ENCODE data around the gene ACAD8.
"Not testable (repeated sequence)": the region's sequence is repeated elsewhere in the genome, so short reads cannot be mapped to it uniquely, and the experiment has no call there.

ACAD8 gene

DNA sequence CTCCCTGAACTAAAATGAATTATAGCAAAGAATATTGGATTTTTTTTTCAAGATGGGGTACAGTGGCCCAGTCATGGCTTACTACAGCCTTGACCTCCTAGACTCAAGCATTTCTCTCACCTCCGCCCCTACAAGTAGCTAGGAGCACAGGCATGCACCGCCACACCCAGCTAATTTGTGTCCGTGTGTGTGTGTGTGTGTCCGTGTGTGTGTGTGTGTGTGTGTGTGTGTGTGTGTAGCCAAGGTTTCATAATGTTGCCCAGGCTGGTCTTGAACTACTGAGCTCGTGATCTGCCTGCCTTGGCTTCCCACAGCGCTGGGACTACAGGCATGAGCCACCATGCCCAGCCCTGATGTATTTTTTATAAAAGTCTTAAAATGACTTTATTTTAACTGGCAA is 12.8 kb upstream of the ACAD8 start:
- DNase-seq (ENCODE audit: low read depth): no peak

DNA sequence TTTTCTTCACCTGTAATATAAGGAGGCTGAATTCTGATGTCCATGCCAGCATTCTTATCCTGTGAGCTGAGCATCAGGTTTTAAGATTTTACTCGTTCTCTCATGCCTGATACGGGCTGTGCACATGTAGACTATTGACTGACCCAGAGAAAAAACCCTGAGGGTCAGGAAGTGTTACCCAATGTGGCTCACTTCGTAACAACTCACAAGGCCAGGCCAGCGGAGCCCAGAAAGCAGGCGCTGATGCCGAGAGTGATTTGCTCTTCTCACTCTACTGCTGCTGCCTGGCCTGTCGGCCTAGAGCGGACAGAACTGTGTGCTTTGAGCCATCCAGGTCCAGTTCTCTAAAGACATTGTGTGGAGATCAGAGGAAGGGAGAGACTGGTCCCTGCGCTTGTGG is 11.0 kb upstream of the ACAD8 start:
- DNase-seq (ENCODE audit: low read depth): no peak

DNA sequence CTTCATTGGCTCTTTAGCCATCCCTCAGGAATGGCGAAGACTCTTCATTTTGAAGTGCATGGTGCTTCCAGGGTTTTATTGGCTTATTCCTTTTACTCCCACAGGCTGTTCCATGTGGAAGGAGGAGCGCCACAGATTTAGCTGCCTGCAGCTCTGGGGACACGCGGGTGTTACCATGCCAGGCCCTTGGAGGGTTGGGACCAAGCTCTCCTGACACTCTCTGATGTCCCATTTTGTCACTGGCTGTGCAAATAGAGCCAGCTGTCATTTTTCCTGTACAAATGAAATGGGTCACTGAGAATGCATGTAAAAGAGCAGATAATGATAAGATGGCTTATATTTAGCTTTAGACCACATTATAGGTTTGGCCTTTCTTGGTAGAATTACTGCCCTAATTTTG is 9.5 kb upstream of the ACAD8 start:
- no peak for DNase-seq (ENCODE audit: low read depth)

DNA sequence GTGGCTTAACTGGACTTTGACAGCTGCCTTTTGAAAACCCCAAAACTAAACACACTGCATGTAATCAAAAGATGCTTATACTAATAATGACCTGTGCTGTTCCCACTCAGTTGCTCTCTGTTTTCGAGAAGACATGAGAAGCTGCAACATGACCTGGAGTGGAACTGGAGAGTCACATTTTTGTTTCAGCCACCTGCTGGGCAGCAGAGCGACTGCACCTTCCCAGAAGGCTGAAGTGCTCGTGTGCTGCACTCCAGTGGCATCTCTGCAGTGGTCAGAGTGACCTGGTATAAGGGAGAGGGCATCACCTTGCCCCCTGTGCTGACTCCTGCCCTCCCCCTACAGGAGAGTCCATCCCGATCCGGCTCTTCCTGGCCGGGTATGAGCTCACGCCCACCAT is 8.8 kb upstream of the ACAD8 start:
- no peak for DNase-seq (ENCODE audit: low read depth)

DNA sequence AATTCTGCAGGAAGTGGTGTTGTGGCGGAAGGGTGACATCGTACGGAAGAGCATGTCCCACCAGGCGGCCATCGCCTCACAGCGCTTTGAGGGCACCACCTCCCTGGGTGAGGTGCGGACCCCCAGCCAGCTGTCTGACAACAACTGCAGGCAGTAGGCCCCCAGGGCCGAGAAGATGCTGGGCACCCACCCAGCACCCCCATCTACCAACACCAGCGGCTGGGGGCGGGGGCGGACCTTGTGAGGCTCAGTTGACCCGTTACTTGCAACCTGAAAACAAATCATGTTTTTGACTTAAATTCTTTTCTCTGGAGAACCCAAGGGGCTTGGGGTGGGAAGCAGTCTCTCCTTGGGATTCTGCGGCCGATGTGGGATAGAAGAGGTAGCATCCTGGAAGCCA is 7.9 kb upstream of the ACAD8 start:
- no peak for DNase-seq (ENCODE audit: low read depth)

DNA sequence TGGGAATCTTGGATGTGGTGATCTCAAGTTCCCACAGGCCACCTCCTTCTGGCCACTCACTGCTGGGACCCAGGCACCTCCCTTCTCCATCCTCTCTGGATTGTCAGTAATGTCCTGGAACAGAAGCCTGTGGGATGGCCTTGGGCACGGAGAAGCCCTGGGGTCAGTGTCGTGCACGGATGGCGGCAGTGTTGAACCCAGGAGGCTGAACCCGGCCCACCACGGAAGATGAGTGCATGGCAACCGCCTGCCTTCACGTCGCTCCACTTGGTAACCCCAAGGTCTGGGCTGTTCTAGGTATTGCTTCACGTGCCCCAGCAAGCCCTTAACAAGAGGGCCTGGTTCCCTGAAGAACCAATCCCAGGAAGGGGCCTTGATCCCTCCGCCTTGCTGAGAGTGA is 7.3 kb upstream of the ACAD8 start:
- no peak for DNase-seq (ENCODE audit: low read depth)

DNA sequence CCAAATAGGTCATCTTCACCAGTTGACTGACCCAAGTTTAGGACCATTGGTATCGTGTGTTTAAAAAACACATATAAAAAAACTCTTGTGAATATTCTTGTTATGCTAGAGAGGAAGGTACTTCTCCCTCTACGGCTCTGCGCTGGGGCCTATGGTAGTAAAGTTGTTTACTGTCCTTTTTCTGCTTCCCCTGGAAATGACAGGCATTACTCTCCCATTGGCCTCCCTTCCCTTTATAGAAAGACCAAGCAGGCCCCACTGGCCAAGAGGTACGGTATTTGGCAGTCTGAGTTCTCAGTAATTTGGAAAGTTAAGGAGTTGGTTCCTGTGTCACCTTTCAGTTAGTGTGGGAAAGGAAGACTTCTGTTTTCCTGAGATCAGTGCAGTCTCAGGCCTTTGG is 6.7 kb upstream of the ACAD8 start:
- no peak for DNase-seq (ENCODE audit: low read depth)

DNA sequence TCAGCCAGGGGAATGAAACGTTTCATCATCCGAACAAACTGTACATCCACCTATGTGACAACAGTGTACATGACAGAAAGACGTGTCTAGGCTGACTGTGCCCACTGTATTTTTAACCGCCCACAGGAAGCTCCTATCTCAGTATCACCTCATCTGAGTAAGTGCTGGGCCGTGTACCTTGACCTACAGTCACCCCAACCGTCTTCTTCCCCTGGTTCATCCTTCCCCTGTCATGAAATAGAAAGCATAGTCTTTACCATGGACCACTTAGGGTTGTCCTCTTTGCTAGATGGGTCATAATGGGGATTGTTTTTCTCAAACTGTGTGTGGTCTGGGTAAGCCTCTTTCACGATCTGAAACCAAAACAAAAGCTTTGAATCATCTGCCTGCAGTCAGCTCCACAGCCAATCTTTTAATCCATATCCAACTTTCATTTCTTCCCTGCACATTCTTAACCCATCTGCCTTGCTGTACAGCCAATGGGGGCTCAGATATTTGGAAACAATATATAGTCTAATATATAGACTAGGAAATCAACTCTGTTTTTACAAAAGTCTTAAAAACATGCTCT is 4.4 kb upstream of the ACAD8 start:
- no peak for DNase-seq (ENCODE audit: low read depth)

DNA sequence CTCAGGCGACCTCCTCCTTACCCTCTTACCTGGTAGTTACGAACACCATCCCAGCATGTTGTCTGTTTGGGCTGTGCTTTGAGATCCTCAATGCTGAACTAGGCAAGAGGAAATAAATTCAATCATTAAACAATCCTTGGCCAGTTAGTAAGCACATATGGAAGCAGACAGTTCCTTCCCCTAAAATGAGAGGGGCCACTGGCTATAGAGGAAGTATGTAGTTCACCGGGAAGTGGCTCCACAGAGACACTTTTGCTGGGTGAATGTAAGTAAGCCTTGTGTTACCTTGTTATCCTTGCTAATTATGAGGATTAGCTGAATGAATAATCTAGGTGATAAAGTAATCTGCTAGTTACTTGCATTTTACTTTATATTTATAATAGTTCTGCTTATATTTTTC is 3.1 kb upstream of the ACAD8 start:
- no peak for DNase-seq (ENCODE audit: low read depth)

DNA sequence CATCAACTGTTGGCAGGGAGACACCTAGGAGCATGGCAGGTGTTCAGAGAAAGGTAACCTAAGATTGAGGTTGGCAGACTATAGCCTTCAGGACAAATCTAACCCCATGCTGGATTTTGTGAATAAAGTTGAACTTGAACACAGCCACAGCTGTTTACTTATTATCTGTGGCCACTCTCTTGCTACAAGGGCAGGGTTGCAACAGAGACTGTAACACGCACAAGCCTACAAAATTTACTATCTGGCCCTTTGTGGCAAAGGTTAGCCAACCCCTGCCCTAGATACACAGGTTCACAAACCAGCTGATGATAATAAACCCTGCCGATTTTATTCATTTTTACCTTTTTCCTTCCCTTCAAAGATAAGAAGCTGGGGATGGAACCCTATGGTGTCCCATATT is 2.7 kb upstream of the ACAD8 start:
- no peak for DNase-seq (ENCODE audit: low read depth)

DNA sequence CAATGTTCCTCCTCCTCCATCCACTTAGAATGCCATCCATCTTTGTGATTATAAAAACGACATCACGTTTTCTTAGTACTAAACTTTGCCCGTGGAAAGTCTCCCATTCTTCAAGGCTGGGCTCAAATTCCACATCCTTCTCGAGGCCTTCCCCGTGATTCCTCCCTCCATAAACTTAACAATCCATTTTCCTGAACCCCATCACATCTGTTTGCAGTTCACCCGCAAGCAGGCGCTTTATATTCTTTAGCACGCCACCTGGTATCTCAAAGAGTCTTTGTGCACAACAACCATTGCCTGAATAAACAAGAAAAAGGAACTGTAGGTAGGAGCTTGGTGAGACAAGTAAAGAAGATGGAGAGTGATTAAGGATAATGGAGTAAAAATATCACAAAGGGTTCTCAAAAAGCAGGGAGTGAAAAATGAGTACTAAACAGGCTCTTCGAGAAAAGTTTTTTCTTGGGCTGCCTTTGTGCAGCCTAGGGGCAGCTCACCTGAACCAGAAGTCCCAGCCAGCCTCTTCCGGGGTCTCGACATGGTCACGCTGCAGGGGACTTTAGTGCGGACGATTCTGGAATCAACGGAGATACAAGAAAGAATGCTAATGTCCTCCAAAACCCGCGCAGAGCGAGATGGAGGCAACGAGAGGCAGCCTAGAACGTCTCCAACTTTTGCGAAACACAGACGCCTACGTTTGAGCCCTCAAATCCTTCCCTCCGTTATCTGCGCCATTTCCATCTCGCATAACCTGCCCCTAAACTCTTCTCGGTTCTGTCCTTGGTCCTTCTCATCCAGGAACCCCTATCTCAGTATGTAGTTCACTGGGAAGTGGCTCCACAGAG is 801 bp upstream of the ACAD8 start:
- DNase-seq (ENCODE audit: low read depth): no peak

DNA sequence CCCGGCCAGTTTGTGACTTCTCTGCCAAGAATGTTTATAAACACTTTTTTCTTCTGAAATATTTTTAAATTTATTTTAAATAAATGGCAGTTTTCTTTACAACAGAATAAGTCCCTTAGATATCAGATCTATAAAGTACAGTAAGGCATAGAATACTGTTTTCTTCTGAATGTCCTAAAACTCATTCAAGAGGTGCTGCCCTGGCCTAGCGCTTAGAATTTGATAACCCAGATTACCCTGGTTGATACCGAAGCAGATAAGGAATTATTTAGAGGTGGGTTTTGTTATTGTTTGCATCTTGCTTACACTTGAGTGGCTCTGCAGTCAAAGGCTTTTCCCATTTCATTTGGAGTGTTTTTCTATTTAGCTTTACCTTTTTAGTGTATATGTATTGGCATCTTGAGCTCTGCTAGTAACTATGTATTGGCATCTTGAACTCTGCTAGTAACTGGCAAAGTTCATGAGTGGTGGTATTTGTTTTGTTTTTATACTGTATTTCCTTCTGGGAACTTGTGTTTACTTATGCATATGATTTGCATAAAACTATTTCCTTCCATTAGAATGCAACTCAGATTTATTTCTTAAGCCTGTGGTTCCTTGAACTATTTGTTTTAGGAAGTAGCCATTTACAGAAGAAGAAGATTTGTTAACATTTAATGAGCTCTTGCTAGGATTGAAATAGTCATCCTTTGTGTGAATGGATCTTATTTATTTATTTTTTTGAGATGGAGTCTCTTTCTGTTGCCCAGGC is 1.2 kb downstream of the ACAD8 start:
- DNase-seq (ENCODE audit: low read depth): no peak

DNA sequence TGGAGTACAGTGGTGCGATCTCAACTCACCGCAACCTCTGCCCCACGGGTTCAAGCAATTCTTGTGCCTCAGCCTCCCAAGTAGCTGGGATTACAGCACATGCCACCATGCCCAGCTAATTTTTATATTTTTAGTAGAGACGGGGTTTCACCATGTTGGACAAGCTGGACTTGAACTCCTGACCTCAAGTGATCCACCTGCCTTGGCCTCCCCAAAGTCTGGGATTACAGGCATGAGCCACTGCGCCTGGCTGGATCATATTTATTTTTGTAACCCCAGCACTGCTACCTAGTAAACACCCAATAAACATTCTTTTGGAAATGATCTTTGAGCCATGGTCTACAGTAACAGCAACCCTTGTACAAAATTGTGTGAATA is 1.8 kb downstream of the ACAD8 start:
- not testable (repeated sequence) for DNase-seq (ENCODE audit: low read depth)

DNA sequence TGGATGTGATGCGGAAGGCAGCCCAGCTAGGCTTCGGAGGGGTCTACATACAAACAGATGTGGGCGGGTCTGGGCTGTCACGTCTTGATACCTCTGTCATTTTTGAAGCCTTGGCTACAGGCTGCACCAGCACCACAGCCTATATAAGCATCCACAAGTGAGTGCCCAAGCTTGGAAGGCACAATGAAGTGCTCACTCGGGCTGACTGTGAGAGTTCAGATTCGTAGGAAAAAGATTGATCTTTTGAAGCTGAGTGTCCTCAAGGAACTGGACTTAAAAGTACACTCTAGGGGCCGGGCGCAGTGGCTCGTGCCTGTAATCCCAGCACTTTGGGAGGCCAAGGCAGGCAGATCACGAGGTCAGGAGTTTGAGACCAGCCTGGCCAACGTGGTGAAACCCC is 3.7 kb downstream of the ACAD8 start:
- DNase-seq (ENCODE audit: low read depth): no peak

DNA sequence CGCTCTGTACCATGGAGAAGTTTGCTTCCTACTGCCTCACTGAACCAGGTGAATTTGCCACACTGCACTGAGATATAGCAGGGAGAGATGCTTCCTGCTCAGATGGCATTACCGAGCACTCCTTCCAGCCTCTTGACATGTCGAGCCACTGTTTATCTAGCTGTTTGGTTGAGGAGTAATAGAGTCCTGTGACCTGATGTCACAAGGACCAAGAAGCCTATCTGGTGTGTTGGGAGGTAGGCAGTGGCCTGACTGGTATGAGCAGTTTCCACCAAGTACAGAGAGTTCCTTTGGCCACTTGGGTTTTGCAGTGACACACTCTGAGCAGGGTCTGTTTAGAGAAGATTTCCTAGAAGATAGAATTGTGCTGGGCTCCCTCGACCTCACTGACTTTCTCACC is 5.2 kb downstream of the ACAD8 start:
- DNase-seq (ENCODE audit: low read depth): no peak

DNA sequence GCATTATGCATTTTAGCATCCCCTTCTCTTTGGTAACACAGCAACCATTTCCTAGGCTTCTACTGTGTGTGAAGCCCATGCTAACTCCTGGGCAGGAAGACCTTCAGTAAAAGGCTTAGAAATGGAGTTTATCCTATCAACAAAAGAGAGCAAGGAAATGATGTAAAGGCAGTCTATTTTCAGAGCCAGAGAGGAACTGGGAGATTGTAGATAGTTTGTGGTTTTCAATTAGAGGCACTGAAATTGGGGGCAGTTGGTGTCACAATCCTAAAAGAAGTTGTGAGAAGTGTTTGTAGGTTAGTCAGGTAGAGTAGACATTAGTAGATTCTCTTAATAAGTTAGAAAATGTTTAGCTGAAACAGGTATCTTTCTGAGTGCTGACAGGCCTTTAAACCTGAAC is 7.1 kb downstream of the ACAD8 start:
- DNase-seq (ENCODE audit: low read depth): no peak

DNA sequence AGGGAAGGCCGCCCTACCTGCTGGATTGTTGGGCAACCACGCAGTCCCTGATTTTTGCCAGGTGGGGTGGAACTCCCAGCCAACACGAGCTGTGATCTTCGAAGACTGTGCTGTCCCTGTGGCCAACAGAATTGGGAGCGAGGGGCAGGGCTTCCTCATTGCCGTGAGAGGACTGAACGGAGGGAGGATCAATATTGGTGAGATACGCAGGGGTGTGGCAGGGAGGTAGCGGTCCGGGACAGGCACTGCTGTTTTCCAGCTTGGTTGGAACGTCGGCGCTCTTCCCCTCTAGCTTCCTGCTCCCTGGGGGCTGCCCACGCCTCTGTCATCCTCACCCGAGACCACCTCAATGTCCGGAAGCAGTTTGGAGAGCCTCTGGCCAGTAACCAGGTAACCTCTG is 7.6 kb downstream of the ACAD8 start:
- DNase-seq (ENCODE audit: low read depth): no peak

DNA sequence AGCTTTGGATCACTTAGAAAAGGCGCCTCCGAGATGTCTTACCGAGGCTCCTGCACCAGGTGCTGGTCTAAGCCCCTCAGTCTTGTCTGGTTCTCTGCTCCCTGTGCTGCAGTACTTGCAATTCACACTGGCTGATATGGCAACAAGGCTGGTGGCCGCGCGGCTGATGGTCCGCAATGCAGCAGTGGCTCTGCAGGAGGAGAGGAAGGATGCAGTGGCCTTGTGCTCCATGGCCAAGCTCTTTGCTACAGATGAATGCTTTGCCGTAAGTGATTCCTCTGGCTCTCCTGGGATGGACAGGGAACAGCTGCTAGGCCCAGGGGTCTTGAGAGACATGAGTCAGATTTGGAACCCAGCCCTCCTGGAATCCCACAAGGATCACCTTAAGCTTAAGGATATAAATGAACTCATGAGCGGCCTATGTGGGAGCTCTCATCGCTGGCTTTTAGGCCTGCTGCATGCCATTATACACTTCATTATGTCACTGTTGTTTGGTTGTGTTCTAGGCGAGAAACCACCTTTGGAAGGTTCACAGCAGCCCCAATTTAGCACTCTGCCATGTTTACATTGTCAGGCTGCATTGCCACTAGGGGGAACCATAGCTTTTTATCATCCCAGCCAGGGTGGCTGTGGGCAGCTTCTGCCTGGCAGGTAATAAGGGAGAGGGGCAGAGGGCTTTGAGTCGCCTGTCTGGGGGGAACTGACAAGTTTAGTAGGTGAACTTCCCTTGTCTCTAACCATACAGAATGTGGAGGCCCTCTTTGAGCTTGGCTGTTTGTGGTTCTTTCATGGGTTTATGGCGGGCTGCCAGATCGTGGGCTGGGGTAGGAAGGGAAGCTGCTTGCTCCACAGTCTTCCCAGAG is 8.5 kb downstream of the ACAD8 start:
- DNase-seq (ENCODE audit: low read depth): no peak

DNA sequence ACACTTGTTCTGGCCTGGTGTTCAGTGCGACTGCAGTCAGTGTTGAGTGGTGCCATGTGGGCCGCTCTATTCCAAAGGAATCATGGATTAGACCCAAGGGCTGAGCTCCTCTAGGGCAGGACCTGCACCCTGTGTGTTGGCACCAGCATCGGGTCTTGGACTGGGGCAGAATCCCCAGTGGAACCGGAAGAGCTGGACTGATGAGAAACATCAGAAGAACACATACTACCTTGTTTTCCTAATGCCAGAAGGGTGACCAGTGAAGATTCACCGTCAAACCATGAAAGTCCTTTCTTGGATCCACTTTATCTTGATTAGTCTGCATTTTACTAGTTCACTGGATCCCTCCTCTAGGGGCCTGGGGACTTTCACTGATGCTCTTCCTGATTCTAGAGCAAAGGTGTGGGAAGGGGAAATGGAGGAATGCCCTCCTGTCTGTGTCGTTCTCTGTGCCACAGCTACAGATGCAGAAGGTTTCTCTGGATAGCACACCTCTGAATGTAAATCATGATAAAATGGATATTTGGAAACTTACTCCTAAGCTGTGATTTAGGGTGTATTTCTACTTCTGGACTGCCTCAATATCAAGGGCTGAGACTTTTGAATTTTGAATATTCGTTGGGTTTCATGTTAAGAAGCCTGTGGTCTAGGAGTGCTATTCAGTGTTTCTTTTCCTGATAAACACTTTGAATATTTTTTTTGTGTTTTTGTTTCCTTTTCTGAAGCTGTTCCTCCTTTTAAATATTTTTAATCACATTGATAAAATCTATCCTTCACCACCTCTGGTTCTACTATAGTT is 11.8 kb downstream of the ACAD8 start:
- DNase-seq (ENCODE audit: low read depth): no peak

DNA sequence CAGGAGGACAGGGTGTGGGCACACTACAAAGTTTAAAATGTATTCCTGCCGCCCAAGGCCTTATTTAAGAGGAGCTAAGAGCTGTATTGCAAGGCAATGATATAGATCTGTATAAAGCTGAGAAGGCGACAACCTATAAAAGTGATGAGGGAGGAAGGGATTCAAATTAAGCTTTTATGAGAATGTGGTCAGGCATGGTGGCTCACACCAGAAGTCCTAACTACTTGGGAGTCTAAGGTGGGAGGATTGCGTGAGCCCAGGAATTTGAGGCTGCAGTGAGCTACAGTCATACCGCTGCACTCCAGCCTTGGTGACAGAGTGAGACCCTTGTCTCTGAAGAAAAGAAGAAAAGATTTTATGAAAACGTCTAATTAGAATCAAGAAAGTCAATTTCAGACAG is 13.1 kb downstream of the ACAD8 start:
- DNase-seq (ENCODE audit: low read depth): no peak

DNA sequence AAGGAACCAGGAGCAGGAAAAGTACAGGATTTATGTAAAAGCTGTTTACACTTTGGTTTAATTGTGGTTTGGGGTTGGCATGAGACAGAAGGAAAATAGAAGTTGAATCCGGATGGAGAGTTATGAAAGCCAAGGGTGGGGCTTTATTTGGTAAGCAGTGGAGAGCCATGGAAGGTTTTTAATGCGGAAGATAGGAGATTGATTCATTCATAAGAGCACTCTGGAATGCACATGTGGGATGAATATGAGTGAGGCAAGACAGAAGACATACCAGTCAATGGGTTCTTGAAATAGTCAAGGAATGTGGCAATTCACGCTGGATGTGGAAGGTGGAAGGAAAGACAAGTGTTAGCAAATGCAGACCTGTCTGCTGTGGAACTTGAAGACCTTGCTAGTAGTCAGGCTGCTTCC is 13.5 kb downstream of the ACAD8 start:
- no peak for DNase-seq (ENCODE audit: low read depth)

DNA sequence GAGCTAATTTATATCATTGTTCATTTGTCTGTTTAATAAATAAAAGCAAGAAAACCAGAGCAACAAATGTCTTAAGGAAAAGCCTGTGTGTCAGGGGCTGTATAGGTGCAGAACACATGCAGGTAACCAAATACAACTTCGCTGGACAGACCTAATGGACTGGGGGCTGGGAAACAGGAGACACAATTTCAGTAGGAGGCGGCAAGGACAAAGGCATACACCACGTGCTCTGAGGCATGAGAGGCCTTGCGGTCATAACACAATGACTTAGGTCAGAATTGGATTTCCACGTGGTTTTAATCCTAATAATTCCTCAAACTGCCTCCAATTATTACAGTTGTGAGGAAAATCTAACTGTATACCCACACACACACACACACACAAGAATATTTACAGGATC is 14.1 kb downstream of the ACAD8 start:
- no peak for DNase-seq (ENCODE audit: low read depth)
